Measurements from ENCODE around the gene CRTC2. TPM values are rescaled to one million over a fixed set of nuclear protein-coding genes. Genes with fewer than 3 reads are reported as not detected.
A peak's percentile ranks its signal among the peaks of the same experiment; 100 is the strongest.
"Not testable (repeated sequence)": the region's sequence is repeated elsewhere in the genome, so short reads cannot be mapped to it uniquely, and the experiment has no call there.

The CRTC2 gene
- total RNA-seq, 1 donor from 2014 or later: 4.6 TPM

DNA sequence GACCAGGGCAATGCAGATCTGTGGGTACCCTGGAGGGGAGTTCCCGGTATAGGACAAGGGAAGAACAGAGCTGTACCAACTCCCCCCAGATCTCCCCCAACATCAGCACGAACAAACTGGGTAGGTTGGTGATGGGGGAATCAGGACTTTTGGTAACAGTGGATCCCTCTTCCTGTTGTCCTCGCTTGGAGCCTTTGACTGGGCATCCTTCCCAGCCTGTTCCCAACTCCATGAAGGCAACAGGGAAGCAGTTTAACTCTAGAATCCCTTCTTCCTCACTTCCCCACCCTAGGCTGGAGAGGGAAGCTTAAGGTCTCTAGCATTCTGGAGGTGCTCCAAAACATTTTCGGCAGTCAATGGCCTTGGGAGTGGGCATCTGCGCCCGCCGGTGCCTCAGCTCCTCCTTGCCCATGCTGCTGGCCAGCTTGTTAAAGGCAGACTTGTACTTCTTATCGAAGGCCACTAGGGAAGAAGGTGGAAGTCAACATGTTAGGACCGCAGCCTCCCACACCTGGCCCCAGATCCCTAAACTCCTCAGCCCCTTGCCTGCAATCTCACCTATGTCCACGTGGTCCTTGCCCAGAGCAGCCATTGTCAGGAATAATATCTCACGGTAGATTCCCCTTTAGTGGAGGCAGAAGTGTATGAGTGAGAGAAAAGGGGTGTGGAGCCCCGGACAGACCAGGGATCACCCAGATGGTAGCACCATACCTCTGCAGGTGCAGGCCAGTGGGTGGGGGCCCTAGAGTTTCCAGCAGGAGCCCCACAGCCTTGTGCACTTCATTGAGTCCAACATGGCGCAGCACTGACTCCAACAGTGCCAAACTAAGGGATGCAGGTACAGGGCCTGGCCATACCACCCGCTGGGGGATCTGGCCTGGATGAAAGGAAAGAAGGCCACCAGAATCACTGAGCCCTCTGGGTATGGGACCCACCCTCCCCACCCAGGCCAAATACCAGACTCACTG lies 28.1 kb downstream of the CRTC2 start:
- no peak for DNase-seq (ENCODE audit: low read depth in 2 of 2)

- DNase-seq (ENCODE audit: low read depth in 2 of 2): no peak
Measured at GRCh38 chr1:153929426-153929825, 29.0 kb downstream of the CRTC2 start.

- DNase-seq (ENCODE audit: low read depth in 2 of 2): peak in 1 of 2 donors; percentile 88
Measured at GRCh38 chr1:153928791-153929341, 29.5 kb downstream of the CRTC2 start.

DNA sequence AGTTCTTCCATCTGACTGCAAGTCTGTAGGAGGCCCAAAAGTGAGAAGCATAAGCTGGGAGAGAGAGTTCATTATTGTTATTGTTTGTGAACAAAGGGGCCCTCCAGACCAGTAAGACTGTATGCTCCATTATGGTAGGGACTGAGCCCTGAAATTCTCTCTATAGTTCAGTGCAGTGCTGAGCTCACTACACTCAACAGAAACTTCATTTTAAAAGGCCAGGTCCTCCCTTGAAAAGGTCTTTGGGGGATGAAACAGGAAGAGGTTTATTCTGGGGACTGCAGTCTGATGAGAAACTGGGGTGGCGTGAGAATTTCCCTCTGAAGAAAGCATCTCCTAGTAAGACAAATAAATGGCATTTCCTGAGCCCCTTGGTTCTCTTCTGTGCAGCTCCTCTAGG lies 30.2 kb downstream of the CRTC2 start:
- DNase-seq (ENCODE audit: low read depth in 2 of 2): no peak

GRCh38 chr1:153926405-153926804 lies 32.0 kb downstream of the CRTC2 start:
- no peak for DNase-seq (ENCODE audit: low read depth in 2 of 2)

GRCh38 chr1:153922972-153923925 lies 35.2 kb downstream of the CRTC2 start, which contains the start of gene GATAD2B:
GATAD2B (minus strand) TSS chr1:153922972; CDS start chr1:153828347, 94,625 bp downstream.
- DNase-seq (ENCODE audit: low read depth in 2 of 2): peak; percentile 100

- DNase-seq (ENCODE audit: low read depth in 2 of 2): no peak
Measured at GRCh38 chr1:153922076-153922971, 36.1 kb downstream of the CRTC2 start.

DNA sequence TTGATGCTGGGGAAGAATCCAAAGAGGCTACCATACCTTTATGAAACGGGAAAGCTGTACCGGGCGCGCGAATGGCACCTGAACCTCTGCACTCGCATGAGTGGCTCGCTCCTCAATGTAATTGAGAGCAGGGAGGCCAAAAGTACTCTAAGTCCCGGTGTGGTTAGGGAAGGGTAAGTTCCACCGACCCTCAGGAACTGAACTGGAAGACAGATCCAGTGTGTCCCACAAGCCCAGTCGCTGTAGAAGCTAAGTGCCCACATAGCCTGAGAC lies 36.7 kb downstream of the CRTC2 start:
- DNase-seq (ENCODE audit: low read depth in 2 of 2): no peak

GRCh38 chr1:153921080-153921802 lies 37.2 kb downstream of the CRTC2 start:
- DNase-seq (ENCODE audit: low read depth in 2 of 2): no peak

DNA sequence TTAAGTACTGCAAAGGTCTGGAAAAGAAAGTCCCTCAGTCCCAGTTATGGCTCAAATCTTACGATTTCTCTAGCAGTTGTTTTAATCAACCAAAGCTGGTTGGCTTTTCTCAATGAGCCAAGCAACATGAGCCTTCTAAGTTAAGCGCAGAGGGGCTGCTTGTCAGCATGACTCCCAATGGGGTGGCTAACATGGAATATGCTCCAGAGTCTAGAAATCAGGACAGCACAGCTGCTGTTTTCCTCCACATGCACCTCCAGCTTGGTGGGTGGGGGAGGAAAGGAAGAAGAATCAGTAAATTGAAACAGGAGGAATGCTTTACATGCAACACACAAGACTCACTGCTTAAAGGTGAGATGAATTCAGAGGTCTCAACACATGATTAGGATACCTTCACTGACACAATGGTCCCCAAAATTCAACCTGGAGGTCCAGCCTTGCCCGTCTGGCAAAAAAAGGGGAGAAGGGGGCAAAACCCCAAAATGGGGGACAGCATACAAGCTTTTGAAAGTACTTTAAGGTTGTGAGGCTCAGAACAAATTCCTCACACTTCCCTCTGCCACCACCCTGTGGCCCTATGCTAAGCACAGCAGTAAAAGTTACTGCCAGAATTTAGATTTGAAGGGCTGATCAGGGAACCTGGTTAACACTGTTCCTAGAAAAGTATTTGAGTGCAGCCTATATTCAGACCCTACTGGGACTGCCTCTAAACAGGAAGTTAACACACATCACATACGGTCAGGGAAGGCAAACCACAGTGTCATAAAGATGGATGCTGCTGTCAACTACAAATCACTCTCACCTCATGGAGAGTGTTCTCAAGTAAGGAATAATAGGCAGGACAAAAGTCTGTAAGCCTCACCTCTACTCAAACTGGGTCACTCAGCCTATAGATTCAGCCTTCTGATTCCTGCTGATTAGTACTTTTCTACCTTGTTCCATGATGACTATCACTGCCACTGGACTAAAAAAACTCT lies 38.2 kb downstream of the CRTC2 start:
- peak; percentile 40 to 64 for DNase-seq (ENCODE audit: low read depth in 2 of 2)

- no peak for DNase-seq (ENCODE audit: low read depth in 2 of 2)
Measured at GRCh38 chr1:153916297-153916696, 42.1 kb downstream of the CRTC2 start.

GRCh38 chr1:153912349-153912748 lies 46.1 kb downstream of the CRTC2 start:
- DNase-seq (ENCODE audit: low read depth in 2 of 2): no peak

DNA sequence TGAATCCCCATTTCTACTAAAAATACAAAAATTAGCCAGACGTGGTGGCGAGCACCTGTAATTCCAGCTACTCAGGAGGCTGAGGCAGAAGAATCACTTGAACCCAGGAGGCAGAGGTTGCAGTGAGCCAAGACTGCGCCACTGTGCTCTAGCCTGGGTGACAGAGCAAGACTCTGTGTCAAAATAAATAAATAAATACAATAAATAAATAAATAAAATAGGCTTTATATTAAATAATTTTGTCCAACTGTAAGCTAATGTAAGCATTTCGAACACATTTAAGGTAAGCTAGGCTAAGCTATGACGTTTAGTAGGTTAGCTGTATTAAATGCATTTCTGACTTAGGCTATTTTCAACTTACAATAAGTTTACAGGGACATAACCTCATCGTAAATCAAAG lies 47.9 kb downstream of the CRTC2 start:
- not testable (repeated sequence) for DNase-seq (ENCODE audit: low read depth in 2 of 2)

- no peak for DNase-seq (ENCODE audit: low read depth in 2 of 2)
Measured at GRCh38 chr1:153908071-153908470, 50.3 kb downstream of the CRTC2 start.

DNA sequence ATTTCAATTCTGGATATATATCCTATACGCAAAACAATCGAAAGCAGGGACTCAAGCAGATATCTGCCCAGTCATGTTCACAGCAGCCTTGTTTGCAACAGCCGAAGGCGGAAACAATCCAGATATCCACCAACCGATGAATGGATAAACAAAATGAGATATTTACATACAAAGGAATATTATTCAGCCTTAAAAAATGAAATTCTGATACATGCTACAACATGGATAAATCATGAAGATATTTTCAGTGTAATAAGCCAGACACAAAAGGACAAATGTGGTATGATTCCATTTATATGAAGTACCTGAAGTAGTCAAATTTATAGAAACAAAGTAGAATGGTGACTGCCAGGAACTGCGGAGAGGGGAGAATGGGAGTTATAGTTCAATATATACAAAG lies 51.3 kb downstream of the CRTC2 start:
- no peak for DNase-seq (ENCODE audit: low read depth in 2 of 2)

GRCh38 chr1:153906396-153906795 lies 52.0 kb downstream of the CRTC2 start:
- DNase-seq (ENCODE audit: low read depth in 2 of 2): no peak

DNA sequence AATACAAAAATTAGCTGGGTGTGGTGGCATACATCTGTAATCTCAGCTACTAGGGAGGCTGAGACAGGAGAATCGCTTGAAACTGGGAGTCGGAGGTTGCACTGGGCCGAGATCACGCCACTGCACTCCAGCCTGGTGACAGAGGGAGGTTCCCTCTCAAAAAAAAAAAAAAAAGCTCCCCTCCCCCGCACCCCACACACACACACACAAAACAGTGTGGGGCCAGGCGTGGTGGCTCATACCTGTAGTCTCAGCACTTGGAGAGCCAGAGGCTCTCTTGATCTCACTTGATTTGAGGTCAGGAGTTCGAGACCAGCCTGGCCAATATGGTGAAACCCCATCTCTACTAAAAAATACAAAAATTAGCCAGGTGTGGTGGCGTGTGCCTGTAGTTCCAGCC lies 52.5 kb downstream of the CRTC2 start:
- not testable (repeated sequence) for DNase-seq (ENCODE audit: low read depth in 2 of 2)

DNA sequence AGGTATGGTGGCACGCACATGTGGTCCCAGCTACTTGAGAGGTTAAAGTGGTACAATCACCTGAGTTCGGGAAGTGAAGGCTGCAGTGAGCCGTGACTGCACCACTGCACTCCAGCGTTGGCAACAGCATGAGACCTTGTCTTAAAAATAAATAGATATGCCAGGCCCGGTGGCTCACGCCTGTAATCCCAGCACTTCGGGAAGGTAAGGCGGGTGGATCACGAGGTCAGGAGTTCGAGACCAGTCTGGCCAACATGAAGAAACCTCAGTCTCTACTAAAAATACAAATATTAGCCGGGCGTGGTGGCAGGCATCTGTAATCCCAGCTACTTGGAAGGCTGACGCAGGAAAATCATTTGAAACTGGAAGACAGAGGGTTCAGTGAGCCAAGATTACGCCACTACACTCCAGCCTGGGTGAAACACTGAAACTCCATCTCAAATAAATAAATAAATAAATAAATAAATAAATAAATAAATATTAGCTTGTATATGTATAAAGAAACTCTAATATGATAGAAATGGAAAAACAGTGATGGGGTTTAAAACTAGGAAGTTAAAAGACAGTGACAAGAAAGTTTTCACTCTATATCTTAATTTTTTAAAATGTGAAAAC lies 54.5 kb downstream of the CRTC2 start:
- no peak for DNase-seq (ENCODE audit: low read depth in 2 of 2)

DNA sequence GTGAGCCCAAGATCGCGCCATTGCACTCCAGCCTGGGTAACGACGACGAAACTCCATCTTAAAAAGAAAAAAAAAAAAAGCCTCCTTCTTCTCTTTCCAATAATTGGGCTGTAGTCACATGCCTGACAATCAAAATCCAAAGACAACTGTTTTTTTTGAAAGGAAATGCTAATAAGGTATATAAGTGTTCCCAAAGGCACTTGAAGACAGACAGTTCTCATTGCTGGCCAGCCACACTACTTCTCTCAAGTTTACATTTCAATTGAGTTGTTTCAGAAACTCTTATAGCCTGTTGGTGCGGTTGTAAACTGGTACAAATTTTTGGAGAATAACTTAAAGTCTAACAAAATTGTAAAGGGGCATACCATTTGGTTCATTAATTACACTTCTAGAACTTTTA lies 58.9 kb downstream of the CRTC2 start:
- no peak for DNase-seq (ENCODE audit: low read depth in 2 of 2)
